ENCODE data around the gene PRRC2B.
"Not testable (repeated sequence)": the region's sequence is repeated elsewhere in the genome, so short reads cannot be mapped to it uniquely, and the experiment has no call there.

Gene PRRC2B

GRCh38 chr9:131487001-131487400 lies 93.1 kb downstream of the PRRC2B start:
- DNase-seq (ENCODE audit: low spot score) = no peak

- DNase-seq (ENCODE audit: low spot score) = no peak
Measured at GRCh38 chr9:131487621-131488031, 93.7 kb downstream of the PRRC2B start.

GRCh38 chr9:131490514-131490913 lies 96.6 kb downstream of the PRRC2B start:
- no peak for DNase-seq (ENCODE audit: low spot score)

GRCh38 chr9:131491001-131491710 lies 97.3 kb downstream of the PRRC2B start:
- DNase-seq (ENCODE audit: low spot score) = no peak

- no peak for DNase-seq (ENCODE audit: low spot score)
Measured at GRCh38 chr9:131492070-131492469, 98.2 kb downstream of the PRRC2B start.

GRCh38 chr9:131494296-131494870 lies 100.5 kb downstream of the PRRC2B start:
- no peak for DNase-seq (ENCODE audit: low spot score)

- no peak for DNase-seq (ENCODE audit: low spot score)
Measured at GRCh38 chr9:131495785-131496184, 101.9 kb downstream of the PRRC2B start.

GRCh38 chr9:131496844-131497405 lies 103.0 kb downstream of the PRRC2B start:
- no peak for DNase-seq (ENCODE audit: low spot score)

- no peak for DNase-seq (ENCODE audit: low spot score)
Measured at GRCh38 chr9:131499254-131499767, 105.4 kb downstream of the PRRC2B start.

- no peak for DNase-seq (ENCODE audit: low spot score)
Measured at GRCh38 chr9:131500377-131500776, 106.5 kb downstream of the PRRC2B start.

- DNase-seq (ENCODE audit: low spot score) = no peak
Measured at GRCh38 chr9:131500939-131501541, 107.2 kb downstream of the PRRC2B start.

- DNase-seq (ENCODE audit: low spot score) = peak; percentile 29
Measured at GRCh38 chr9:131502781-131503625, 109.1 kb downstream of the PRRC2B start, which contains the start of gene POMT1. TSS of gene POMT1 (plus strand) at chr9:131502918. CDS start at chr9:131504219, 1,301 bp downstream.

- no peak for DNase-seq (ENCODE audit: low spot score)
Measured at GRCh38 chr9:131503626-131504465, 110.0 kb downstream of the PRRC2B start.

- DNase-seq (ENCODE audit: low spot score) = no peak
Measured at GRCh38 chr9:131505012-131505411, 111.1 kb downstream of the PRRC2B start.

- no peak for DNase-seq (ENCODE audit: low spot score)
Measured at GRCh38 chr9:131511416-131511815, 117.5 kb downstream of the PRRC2B start.

GRCh38 chr9:131511880-131512279 lies 118.0 kb downstream of the PRRC2B start:
- DNase-seq (ENCODE audit: low spot score) = no peak

GRCh38 chr9:131513177-131513576 lies 119.3 kb downstream of the PRRC2B start:
- DNase-seq (ENCODE audit: low spot score) = no peak

- not testable (repeated sequence) for DNase-seq (ENCODE audit: low spot score)
Measured at GRCh38 chr9:131515559-131516031, 121.7 kb downstream of the PRRC2B start.

GRCh38 chr9:131516100-131516499 lies 122.2 kb downstream of the PRRC2B start:
- DNase-seq (ENCODE audit: low spot score) = no peak

- no peak for DNase-seq (ENCODE audit: low spot score)
Measured at GRCh38 chr9:131516930-131517329, 123.0 kb downstream of the PRRC2B start.

GRCh38 chr9:131517761-131518190 lies 123.9 kb downstream of the PRRC2B start:
- no peak for DNase-seq (ENCODE audit: low spot score)
